Erythroblast (primary cell): Measurements from ENCODE around the gene PEX3.

Source experiments
- GATA1 ChIP-seq: IDR thresholded peaks from 2 replicates; pipeline ENCODE4 v1.6.1; 2011; ENCODE audit warnings: low read depth, mild to moderate bottlenecking, control low read depth, low read length, moderate library complexity
- POLR2A ChIP-seq: IDR thresholded peaks from 2 replicates; pipeline ENCODE4 v1.6.1; 2011; ENCODE audit warnings: mild to moderate bottlenecking, low read length

DNA sequence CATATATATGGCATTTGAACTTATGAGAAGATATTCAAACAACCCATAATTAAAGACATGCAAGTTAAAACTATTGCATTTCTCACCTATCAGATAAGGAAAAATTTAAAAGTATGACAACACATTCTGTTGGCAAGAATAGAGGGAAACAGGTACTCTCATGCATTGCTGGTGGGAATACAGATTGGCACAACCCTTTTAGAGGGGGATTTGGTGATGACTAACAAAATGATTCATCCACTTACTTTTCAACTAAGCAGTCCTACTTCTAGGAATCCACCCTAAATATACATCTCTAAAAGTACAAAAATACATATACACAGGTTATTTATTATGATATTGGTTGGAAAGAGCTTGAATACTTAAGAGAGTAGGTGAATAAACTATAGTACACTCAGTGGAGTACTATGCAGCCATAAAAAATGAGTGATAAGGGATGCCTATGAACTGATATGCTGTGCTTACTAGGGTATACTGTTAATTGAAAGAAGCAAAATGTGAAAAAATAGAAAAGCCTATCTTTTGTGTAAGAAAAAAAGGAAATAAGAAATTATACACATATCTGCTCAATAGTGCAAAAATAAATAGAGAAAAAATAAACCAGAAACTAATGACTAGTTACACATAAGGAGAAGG lies 42.3 kb upstream of the PEX3 start:
- TF ChIP-seq POLR2A (no peak), GATA1 (no peak)
